ENCODE results near the gene SERPINB12.

SERPINB12 gene

DNA sequence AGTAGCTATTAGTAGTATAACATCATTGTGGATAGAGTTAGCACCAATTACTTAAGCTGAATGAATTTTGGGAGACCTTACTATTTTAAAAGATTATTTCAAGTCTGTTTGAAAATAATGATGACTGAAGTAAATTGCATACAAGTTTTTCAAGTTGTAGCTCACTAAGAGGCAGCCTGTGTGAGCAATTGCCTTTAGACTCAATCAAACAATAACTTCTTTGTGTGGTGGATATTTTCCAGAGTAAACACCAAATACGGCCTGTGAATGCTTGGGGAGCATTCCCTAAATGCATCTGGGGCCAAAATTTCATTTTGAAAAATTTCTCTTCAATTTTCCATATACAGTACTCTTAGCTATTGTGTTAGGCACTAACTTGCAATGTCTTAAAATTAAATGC lies 7.9 kb downstream of the SERPINB12 start:
- no peak for DNase-seq (ENCODE audit: low read depth)

DNA sequence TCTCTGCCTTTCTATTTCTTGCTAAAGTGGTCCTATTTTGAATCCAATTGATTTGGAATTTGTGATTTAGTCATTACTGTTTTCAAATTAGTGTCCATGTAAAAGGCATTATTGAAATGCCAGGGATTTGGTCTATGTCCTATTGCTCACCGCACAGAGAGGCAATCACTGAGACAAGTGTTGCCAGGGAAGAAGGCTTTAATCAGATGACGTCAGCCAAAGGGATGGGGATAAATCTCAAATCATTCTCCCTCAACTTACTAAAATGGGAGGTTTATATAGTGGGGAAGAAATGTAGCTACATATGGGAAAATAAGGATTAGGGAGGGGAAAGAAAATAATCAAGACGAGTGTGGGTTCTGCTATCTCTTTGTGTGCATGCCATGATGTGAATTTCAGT lies 9.6 kb downstream of the SERPINB12 start:
- DNase-seq (ENCODE audit: low read depth) = no peak

DNA sequence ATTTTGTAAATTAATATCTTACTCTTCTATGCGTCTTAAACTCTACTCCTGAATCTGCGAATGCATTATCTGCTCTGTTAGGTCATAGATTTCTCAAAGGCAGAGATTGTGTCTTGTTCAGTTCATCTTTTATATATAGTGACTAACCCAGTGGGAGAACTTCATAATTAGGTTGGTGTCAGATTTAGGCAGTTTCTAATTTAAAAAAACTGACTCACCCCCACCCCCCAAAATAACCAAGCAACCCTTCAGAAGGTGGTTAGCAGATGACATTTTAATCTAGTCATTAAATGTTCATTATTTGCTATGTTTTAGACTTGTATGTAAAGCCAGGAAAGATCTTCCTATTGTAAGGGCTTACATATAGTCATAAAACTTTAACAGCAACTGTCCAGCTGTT lies 10.4 kb downstream of the SERPINB12 start:
- DNase-seq (ENCODE audit: low read depth) = no peak

- no peak for DNase-seq (ENCODE audit: low read depth)
Measured at GRCh38 chr18:63553081-63553480, 10.9 kb downstream of the SERPINB12 start.

DNA sequence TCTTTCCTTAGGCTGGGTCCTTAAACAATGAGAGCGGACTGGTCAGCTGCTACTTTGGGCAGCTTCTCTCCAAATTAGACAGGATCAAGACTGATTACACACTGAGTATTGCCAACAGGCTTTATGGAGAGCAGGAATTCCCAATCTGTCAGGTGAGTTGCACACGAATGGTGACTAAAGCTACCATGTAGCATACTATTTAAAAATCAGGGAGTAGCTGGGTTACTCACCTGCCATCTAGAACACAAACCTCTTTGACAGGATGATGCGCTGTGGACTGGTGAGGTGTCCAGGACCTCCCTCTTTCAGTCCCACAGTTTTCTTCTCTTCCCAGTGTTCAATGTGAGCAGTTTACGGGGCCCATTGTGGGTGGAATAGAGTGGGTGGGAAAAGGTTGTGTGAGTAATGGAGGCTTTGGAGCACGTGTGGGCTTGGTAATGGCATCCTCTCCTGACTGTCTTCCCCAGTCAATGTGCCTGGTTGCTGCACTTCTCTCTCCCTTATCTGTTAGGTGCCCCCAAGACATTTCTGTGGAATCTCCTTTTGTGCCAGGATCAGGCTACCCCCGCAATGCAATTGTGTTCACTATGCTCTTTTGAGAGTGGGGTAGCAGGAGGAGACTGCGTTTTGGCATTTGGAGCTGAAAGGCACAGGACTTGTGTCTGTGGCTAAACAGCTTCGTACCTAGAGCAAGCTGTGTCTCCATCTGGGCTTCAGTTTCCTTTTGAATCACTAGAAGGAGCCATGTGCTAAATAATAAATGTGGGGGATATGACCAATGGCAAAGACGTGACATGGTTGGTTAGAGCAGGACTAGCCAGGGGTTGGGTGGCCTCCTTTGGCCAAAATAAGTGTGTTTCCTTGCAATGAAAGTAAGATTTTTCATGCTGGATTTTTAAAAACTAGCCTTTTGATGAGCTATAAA lies 17.7 kb downstream of the SERPINB12 start:
- no peak for DNase-seq (ENCODE audit: low read depth)

DNA sequence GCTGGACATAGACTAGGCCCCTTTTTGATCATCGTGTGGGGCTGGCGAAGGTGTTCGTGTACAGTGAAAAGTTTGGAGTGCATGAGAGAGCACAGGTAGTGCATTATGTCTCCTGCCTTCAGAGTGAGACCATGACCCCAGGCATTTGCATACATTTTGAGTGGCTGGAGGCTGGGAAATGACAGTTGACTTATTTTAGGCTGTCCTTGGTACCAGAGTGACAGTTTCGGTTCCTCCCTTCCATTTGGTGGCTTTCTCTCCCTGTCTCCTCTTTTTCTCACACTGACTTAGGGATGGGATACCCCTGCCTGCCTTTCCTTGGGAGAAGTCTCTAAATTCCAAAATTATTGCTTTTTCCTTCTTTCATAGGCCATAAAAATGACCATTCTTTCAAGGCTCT lies 20.1 kb downstream of the SERPINB12 start:
- DNase-seq (ENCODE audit: low read depth) = no peak

DNA sequence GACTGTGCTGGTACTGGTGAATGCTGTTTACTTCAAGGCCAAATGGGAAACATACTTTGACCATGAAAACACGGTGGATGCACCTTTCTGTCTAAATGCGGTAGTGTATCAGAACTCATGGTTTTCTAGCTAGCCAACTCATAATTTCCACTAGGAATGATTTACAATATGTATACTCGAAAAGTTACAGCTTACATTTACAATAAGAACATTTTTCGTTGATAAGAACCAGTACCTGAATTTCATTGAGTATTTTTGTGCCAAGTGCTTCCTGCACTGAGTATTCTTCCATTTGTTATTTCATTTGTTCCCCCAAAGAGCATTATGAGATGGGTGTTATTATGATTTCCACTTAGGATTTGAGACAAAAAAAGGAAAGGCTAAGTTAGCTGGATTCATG lies 21.9 kb downstream of the SERPINB12 start:
- no peak for DNase-seq (ENCODE audit: low read depth)

GRCh38 chr18:63564561-63564960 lies 22.4 kb downstream of the SERPINB12 start:
- no peak for DNase-seq (ENCODE audit: low read depth)

GRCh38 chr18:63567276-63567675 lies 25.1 kb downstream of the SERPINB12 start:
- DNase-seq (ENCODE audit: low read depth) = no peak

DNA sequence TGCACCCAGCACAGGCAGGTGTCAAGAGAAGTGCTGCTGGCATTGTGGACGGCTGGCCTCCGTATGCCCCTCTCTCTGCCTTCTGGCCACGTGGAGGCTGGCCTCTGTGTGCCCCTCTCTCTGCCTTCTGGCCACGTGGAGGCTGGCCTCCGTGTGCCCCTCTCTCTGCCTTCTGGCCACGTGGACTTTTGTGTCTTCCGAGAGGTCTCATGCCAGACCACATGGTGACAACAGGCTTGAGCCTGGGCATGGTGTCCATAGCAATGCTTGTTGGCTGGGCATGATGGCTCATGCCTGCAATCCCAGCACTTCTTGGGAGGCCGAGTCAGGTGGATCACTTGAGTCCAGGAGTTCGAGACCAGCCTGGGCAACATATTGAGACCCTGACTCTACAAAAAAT lies 25.7 kb downstream of the SERPINB12 start:
- no peak for DNase-seq (ENCODE audit: low read depth)

- no peak for DNase-seq (ENCODE audit: low read depth)
Measured at GRCh38 chr18:63570721-63571120, 28.6 kb downstream of the SERPINB12 start.

- no peak for DNase-seq (ENCODE audit: low read depth)
Measured at GRCh38 chr18:63575681-63576080, 33.5 kb downstream of the SERPINB12 start.

DNA sequence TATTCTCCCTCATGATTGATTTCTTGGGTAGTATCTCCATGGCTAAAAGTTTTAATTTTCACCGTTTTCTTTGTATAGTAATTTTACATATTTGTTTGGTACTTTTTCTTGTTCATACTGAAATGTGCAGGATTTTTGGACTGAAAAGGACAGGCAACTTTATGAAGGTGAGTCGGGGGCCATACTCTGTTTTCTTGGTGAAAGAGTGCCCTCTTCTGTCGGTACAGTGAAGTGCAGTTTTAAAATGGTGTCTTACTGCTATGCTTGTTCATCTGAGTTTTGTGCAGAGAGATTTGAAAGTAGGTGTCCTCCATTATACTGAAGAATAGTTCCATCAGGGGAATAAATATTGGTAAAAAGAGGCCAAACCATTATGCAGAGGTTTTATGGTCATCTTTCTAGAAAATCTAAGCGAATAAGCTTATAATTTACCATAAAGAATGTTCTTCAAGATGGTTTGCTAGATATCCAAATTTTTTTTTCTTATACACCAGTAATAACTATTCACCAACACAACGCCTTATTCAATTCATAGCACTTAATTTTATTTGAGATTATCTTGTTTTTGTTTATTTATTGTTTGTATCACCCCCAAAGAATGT lies 36.3 kb downstream of the SERPINB12 start:
- peak; percentile 12 for DNase-seq (ENCODE audit: low read depth)

- DNase-seq (ENCODE audit: low read depth) = no peak
Measured at GRCh38 chr18:63579616-63580015, 37.4 kb downstream of the SERPINB12 start.

GRCh38 chr18:63585988-63586387 lies 43.8 kb downstream of the SERPINB12 start:
- DNase-seq (ENCODE audit: low read depth) = no peak

GRCh38 chr18:63586431-63586830 lies 44.3 kb downstream of the SERPINB12 start:
- no peak for DNase-seq (ENCODE audit: low read depth)

GRCh38 chr18:63586966-63587365 lies 44.8 kb downstream of the SERPINB12 start, which contains the start of gene SERPINB13:
SERPINB13 (plus strand) TSS chr18:63587343; CDS start chr18:63588668, 1,325 bp downstream.
- no peak for DNase-seq (ENCODE audit: low read depth)

GRCh38 chr18:63588909-63589308 lies 46.7 kb downstream of the SERPINB12 start:
- DNase-seq (ENCODE audit: low read depth) = no peak

- DNase-seq (ENCODE audit: low read depth) = no peak
Measured at GRCh38 chr18:63590373-63590772, 48.2 kb downstream of the SERPINB12 start.

DNA sequence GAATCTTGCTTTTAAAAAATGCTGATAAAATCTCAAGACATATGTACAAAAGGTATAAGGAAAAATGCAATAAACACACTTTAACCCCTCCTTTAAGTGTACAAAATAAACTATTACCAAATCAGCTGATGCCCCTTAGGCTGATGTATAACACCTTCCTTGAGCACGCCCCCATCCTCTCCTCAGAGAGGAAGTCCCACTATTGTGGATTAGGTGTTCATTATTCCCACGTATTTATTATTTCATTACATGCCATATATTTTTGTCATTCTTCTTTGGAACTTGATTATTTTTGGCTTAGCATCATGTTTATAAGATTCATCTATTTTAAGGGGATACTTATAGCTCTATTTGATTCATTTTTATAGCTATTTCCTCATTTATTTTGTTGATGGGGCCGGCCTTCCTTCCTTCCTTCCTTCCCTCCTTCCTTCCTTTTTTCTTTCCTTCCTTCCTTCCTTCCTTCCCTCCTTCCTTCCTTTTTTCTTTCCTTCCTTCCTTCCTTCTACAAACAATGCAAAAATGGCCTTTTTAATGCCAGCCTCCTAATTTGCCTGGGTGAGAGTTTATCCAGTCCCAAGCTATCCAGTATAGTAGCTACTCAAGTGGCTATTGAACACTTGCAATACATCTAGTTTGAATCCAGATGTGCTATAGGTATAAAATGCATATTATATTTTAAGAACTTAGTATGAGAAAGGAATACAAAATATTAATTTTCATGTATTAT lies 49.0 kb downstream of the SERPINB12 start:
- no peak for DNase-seq (ENCODE audit: low read depth)

DNA sequence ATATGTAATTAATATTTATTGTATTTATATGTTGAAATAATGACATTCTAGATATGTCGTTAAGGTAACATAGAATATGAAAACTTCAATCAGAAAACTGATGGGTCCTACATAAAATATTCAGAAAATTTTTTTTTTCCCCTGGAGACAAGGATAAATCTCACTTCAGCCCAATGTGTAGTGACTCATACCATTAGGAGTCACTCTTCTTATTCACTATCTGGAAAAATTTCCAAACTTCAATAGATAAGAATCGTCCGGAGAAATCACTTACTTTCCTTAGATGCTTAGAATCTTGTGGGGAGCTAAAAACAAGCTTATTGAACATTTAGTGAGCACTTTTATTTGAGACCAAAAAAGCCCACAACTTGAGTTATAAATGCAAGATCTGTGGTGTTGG lies 49.6 kb downstream of the SERPINB12 start:
- DNase-seq (ENCODE audit: low read depth) = no peak

- DNase-seq (ENCODE audit: low read depth) = no peak
Measured at GRCh38 chr18:63592471-63592870, 50.3 kb downstream of the SERPINB12 start.

GRCh38 chr18:63596964-63597363 lies 54.8 kb downstream of the SERPINB12 start:
- no peak for DNase-seq (ENCODE audit: low read depth)

Measured in fibroblast of the conjunctiva (primary cell).